A673 (cell line): ENCODE results near the gene EIF3F. TPM values are rescaled to one million over a fixed set of nuclear protein-coding genes. Genes with fewer than 3 reads are reported as not detected.

ENCODE experiments used
- BruUV-seq: library from RNA; stranded (reverse); fragments of 400-500 nt; replicated peaks from 2 replicates; lab custom pipeline; 2021; lab: Mats Ljungman, UMichigan
- CTCF ChIA-PET: fragments of 300-600 bp; sonication (Branson Sonifier 250); formaldehyde crosslinking; loops from one replicate; lab custom pipeline; 2022; ENCODE audit warnings: antibody characterized with exemption; lab: Charles Lee
- POLR2A ChIA-PET: fragments of 300-600 bp; sonication (Branson Sonifier 250); formaldehyde crosslinking; loops from one replicate; lab custom pipeline; 2022; ENCODE audit warnings: antibody characterized with exemption; ENCODE audit not compliant: low non-redundant PET; lab: Charles Lee
- DNase-seq: peaks from one replicate; pipeline ENCODE4 v3.0.0-alpha.2; 2015; ENCODE audit warnings: low spot score
- H3K27ac ChIP-seq: fragments of 200-600 bp; sonication (generic); 2 replicates; pipeline ENCODE4 v1.5.1; 2016; ENCODE audit warnings: mixed run types, low read depth, mild to moderate bottlenecking, mixed read lengths, antibody characterized with exemption, low read length; ENCODE audit not compliant: poor library complexity, severe bottlenecking
- H3K27me3 ChIP-seq: fragments of 200-600 bp; sonication (generic); replicated peaks from 2 replicates; pipeline ENCODE4 v1.6.1; 2017; ENCODE audit warnings: mixed run types, low read depth, mild to moderate bottlenecking, mixed read lengths, antibody characterized with exemption, low read length; ENCODE audit not compliant: insufficient read depth, poor library complexity
- H3K36me3 ChIP-seq: fragments of 200-600 bp; sonication (generic); 2 replicates; pipeline ENCODE4 v1.6.1; 2016; ENCODE audit warnings: mixed run types, mild to moderate bottlenecking, mixed read lengths, antibody characterized with exemption, low read length; ENCODE audit not compliant: insufficient read depth, poor library complexity, severe bottlenecking
- H3K4me1 ChIP-seq: fragments of 200-600 bp; sonication (generic); 2 replicates; pipeline ENCODE4 v1.6.1; 2017; ENCODE audit warnings: mixed run types, mild to moderate bottlenecking, mixed read lengths, antibody characterized with exemption, low read length; ENCODE audit not compliant: insufficient read depth, poor library complexity, severe bottlenecking
- H3K4me3 ChIP-seq: fragments of 200-600 bp; sonication (generic); 2 replicates; pipeline ENCODE4 v1.5.1; 2016; ENCODE audit warnings: low read depth, mixed run types, mild to moderate bottlenecking, mixed read lengths, low read length; ENCODE audit not compliant: poor library complexity, severe bottlenecking
- H3K9me3 ChIP-seq: fragments of 200-600 bp; sonication (generic); 2 replicates; pipeline ENCODE4 v1.6.1; 2016; ENCODE audit warnings: mixed run types, low read depth, mild to moderate bottlenecking, mixed read lengths, antibody characterized with exemption, low read length; ENCODE audit not compliant: poor library complexity, severe bottlenecking
- CTCF ChIP-seq: fragments of 300-800, 200-600 bp; sonication (generic); conservative IDR thresholded peaks from 2 replicates; pipeline ENCODE4 v1.5.1; 2017; ENCODE audit warnings: low read depth, mild to moderate bottlenecking, antibody characterized with exemption, low read length, moderate library complexity, mixed read lengths
- EZH2 ChIP-seq: fragments of 200-600 bp; sonication (generic); IDR thresholded peaks from 2 replicates; pipeline ENCODE4 v1.6.1; 2017; ENCODE audit warnings: borderline replicate concordance, low read depth, mild to moderate bottlenecking, mixed read lengths, antibody characterized with exemption, low read length; ENCODE audit not compliant: poor library complexity, severe bottlenecking
- intact Hi-C: fragments of 100-400 bp; cut with micrococcal nuclease; formaldehyde crosslinking; loops from one replicate; pipeline ENCODE4 v1.10.0; 2022; ENCODE audit not compliant: unreplicated experiment
- total RNA-seq: library from RNA; stranded (reverse); gene quantifications from 2 replicates; pipeline ENCODE4 v1.2.3, GENCODE V29; 2021

Gene EIF3F
- total RNA-seq, 1 experiment from 2014 or later: 151 TPM

GRCh38 chr11:8036986-8037385 lies 49.8 kb downstream of the EIF3F start:
- no peak for DNase-seq
- H3K4me1 ChIP-seq: no peaks in the 10 kb centered on the region

GRCh38 chr11:8038393-8038792 lies 51.3 kb downstream of the EIF3F start:
- intact Hi-C loops: no loop called here
- no peaks in the 10 kb centered on the region for H3K4me1 ChIP-seq
- H3K9me3 ChIP-seq: no peaks in the 10 kb centered on the region
- DNase-seq: no peak
- TF ChIP-seq CTCF: no peak
- no peak for TF ChIP-seq EZH2
- H3K4me3 ChIP-seq: no peak overlapping the region
- BruUV-seq: no TSS peak
- POLR2A ChIA-PET: no interaction called here
- peaks cover 4% of the 10 kb centered on the region for H3K27me3 ChIP-seq
- no peak overlapping the region for H3K27ac ChIP-seq
- CTCF ChIA-PET: no interaction called here
- no peaks in the 10 kb centered on the region for H3K36me3 ChIP-seq

More at GRCh38 chr11:8036986-8037385, 49.8 kb downstream of the EIF3F start:
- ChIA-PET CTCF (no interaction called here), POLR2A (no interaction called here)
- BruUV-seq: no TSS peak
- Histone ChIP-seq H3K9me3 (no peaks in the 10 kb centered on the region), H3K27me3 (no peaks in the 10 kb centered on the region), H3K4me3 (no peak overlapping the region), H3K27ac (no peak overlapping the region), H3K36me3 (no peaks in the 10 kb centered on the region)
- no peak for TF ChIP-seq CTCF
- TF ChIP-seq EZH2: no peak
- intact Hi-C loops: no loop called here

- no TSS peak for BruUV-seq
Observed at GRCh38 chr11:8038811-8039529, 51.8 kb downstream of the EIF3F start.

More at GRCh38 chr11:8038811-8039529, 51.8 kb downstream of the EIF3F start:
- intact Hi-C loops: no loop called here
- Histone ChIP-seq H3K27me3 (peaks cover 5% of the 10 kb centered on the region), H3K36me3 (no peaks in the 10 kb centered on the region), H3K4me1 (no peaks in the 10 kb centered on the region), H3K4me3 (no peak overlapping the region), H3K9me3 (no peaks in the 10 kb centered on the region), H3K27ac (no peak overlapping the region)
- CTCF ChIA-PET: no interaction called here
- POLR2A ChIA-PET: no interaction called here
- DNase-seq: no peak
- TF ChIP-seq CTCF (no peak), EZH2 (no peak)
